Endothelial cell of umbilical vein (primary cell): Measurements from ENCODE around the gene SLC5A1. TPM values are rescaled to one million over a fixed set of nuclear protein-coding genes. Genes with fewer than 3 reads are reported as not detected.

Experiments
- BruUV-seq: library from RNA; stranded (reverse); fragments of 400-500 nt; replicated peaks from 2 replicates; lab custom pipeline; 2021; lab: Mats Ljungman, UMichigan
- CTCF ChIA-PET: fragments of 300-600, 350-600 bp; sonication (Branson Sonifier 250); formaldehyde crosslinking; loops from one replicate; lab custom pipeline; 2021; ENCODE audit warnings: antibody characterized with exemption, inconsistent platforms; lab: Charles Lee
- POLR2A ChIA-PET: fragments of 300-600, 350-600 bp; sonication (Branson Sonifier 250); formaldehyde crosslinking; loops from one replicate; lab custom pipeline; 2021; ENCODE audit warnings: antibody characterized with exemption, inconsistent platforms; lab: Charles Lee
- DNase-seq: peaks from one replicate; pipeline ENCODE4 v3.0.0-alpha.2; 2011; ENCODE audit warnings: low read depth, low spot score
- FAIRE-seq: peaks from 2 replicates; lab custom pipeline; 2011; peaks lifted over from hg19 to GRCh38; lab: Jason Lieb, UNC
- H2AFZ ChIP-seq: 2 replicates; pipeline ENCODE4 v1.6.0; 2012; ENCODE audit warnings: low read depth, low read length, control low read depth, inconsistent platforms
- H3K27ac ChIP-seq: 2 replicates; pipeline ENCODE4 v1.5.1; 2011; ENCODE audit warnings: low read depth, mild to moderate bottlenecking, control low read depth, low read length, moderate library complexity; ENCODE audit not compliant: insufficient read depth
- H3K27me3 ChIP-seq, 2 experiments: 2 replicates each; pipeline versions ENCODE4 v1.6.0 to v1.6.1; 2011; ENCODE audit warnings: low read length in 2 of 2, mixed read lengths in 1 of 2; ENCODE audit not compliant: control insufficient read depth in 2 of 2, insufficient read depth in 2 of 2
- H3K36me3 ChIP-seq, 2 experiments: 2 replicates in 1 of 2; 3 replicates in 1 of 2; pipeline ENCODE4 v1.5.1; 2011; ENCODE audit warnings: low read length in 2 of 2, mild to moderate bottlenecking in 1 of 2, moderate library complexity in 1 of 2; ENCODE audit not compliant: control insufficient read depth in 2 of 2, insufficient read depth in 2 of 2; ENCODE audit errors: extremely low read depth in 1 of 2
- H3K4me1 ChIP-seq: 3 replicates; pipeline ENCODE4 v1.5.1; 2011; ENCODE audit warnings: mild to moderate bottlenecking, low read length; ENCODE audit not compliant: control insufficient read depth, insufficient read depth; ENCODE audit errors: extremely low read depth
- H3K4me2 ChIP-seq: 2 replicates; pipeline ENCODE4 v1.6.1; 2011; ENCODE audit warnings: low read length, control low read depth, mixed read lengths; ENCODE audit not compliant: insufficient read depth
- H3K4me3 ChIP-seq, 3 experiments: fragments of 200-600 bp in 1 of 3; sonication (generic), shearing (Covaris generic) in 1 of 3; replicated peaks in 1 of 3; 2 replicates each; pipeline ENCODE4 v1.5.1; 2011 to 2016; ENCODE audit warnings: control low read depth in 3 of 3, low read length in 3 of 3, mild to moderate bottlenecking in 2 of 3, inconsistent platforms in 1 of 3, low read depth in 1 of 3, moderate library complexity in 1 of 3; ENCODE audit not compliant: insufficient read depth in 1 of 3
- H3K79me2 ChIP-seq: 2 replicates; pipeline ENCODE4 v1.6.0; 2012; ENCODE audit warnings: low read length, inconsistent platforms; ENCODE audit not compliant: control insufficient read depth, insufficient read depth
- H3K9ac ChIP-seq: replicated peaks from 2 replicates; pipeline ENCODE3; 2011; ENCODE audit warnings: low read length, control low read depth; ENCODE audit not compliant: insufficient read depth; ENCODE audit errors: extremely low read depth
- H3K9me1 ChIP-seq: replicated peaks from 3 replicates; pipeline ENCODE4 v1.6.0; 2011; ENCODE audit warnings: mild to moderate bottlenecking, low read length; ENCODE audit not compliant: control insufficient read depth, insufficient read depth; ENCODE audit errors: extremely low read depth
- H3K9me3 ChIP-seq: replicated peaks from 2 replicates; pipeline ENCODE4 v1.5.1; 2012; ENCODE audit warnings: low read length, inconsistent platforms; ENCODE audit not compliant: control insufficient read depth, insufficient read depth
- H4K20me1 ChIP-seq: replicated peaks from 2 replicates; pipeline ENCODE3; 2011; ENCODE audit warnings: mild to moderate bottlenecking, low read length; ENCODE audit not compliant: control insufficient read depth, insufficient read depth; ENCODE audit errors: extremely low read depth
- CTCF ChIP-seq, 2 donors: IDR thresholded peaks; 1 replicate in 1 of 2; 2 replicates in 1 of 2; pipeline ENCODE4 v1.5.1; 2011; ENCODE audit warnings: low read length in 2 of 2, mild to moderate bottlenecking in 2 of 2, moderate library complexity in 2 of 2, control low read depth in 1 of 2, inconsistent platforms in 1 of 2, low read depth in 1 of 2; ENCODE audit not compliant: insufficient read depth in 1 of 2; ENCODE audit errors: extremely low read depth in 1 of 2
- EZH2 ChIP-seq: IDR thresholded peaks from 2 replicates; pipeline ENCODE4 v1.6.1; 2012; ENCODE audit warnings: borderline replicate concordance, low read depth, mild to moderate bottlenecking, moderate library complexity, low read length, inconsistent platforms; ENCODE audit not compliant: severe bottlenecking
- FOS ChIP-seq: IDR thresholded peaks from 2 replicates; pipeline ENCODE4 v1.6.1; 2011; ENCODE audit warnings: mild to moderate bottlenecking, low read length, moderate library complexity, borderline replicate concordance; ENCODE audit not compliant: insufficient read depth
- GATA2 ChIP-seq: IDR thresholded peaks from 2 replicates; pipeline ENCODE4 v1.7.0; 2011; ENCODE audit warnings: low read depth, mild to moderate bottlenecking, moderate library complexity, mixed read lengths, low read length; ENCODE audit not compliant: insufficient read length, insufficient read depth
- JUN ChIP-seq: IDR thresholded peaks from 2 replicates; pipeline ENCODE4 v1.6.1; 2011; ENCODE audit warnings: borderline replicate concordance, low read depth; ENCODE audit not compliant: insufficient read length, insufficient read depth
- MAX ChIP-seq: IDR thresholded peaks from 2 replicates; pipeline ENCODE4 v1.6.1; 2011; ENCODE audit not compliant: insufficient read depth, insufficient read length
- MYC ChIP-seq: IDR thresholded peaks from one replicate; pipeline ENCODE4 v1.6.1; 2011; ENCODE audit warnings: mild to moderate bottlenecking, low read depth, low read length
- POLR2A ChIP-seq: IDR thresholded peaks from 2 replicates; pipeline ENCODE4 v1.6.1; 2012; ENCODE audit warnings: low read depth, mild to moderate bottlenecking, control low read depth, low read length
- POLR2AphosphoS5 ChIP-seq: IDR thresholded peaks from 2 replicates; pipeline ENCODE4 v1.6.1; 2012; ENCODE audit warnings: low read depth, mild to moderate bottlenecking, control low read depth, low read length, moderate library complexity; ENCODE audit not compliant: insufficient read depth
- dilution Hi-C: fragments of 300-500 bp; cut with MboI; formaldehyde crosslinking; loops from one replicate; pipeline ENCODE4 v1.15.0; 2019; ENCODE audit warnings: low sequenced_read_pairs; ENCODE audit not compliant: extremely low pct_ligation_motif_present
- intact Hi-C: fragments of 100-400 bp; cut with micrococcal nuclease; formaldehyde crosslinking; loops from one replicate; pipeline ENCODE4 v1.10.0; 2022
- polyA plus RNA-seq, 4 experiments: library from polyadenylated mRNA; depleted of rRNA in 3 of 4; stranded (reverse) in 3 of 4; unstranded in 1 of 4; fragments of >200 nt; gene quantifications; 2 replicates each; pipeline versions ENCODE4 v1.2.1 to v1.2.3, GENCODE V29; 2011 to 2012; ENCODE audit warnings: missing spikeins in 1 of 4
- total RNA-seq: library from RNA; stranded (reverse); gene quantifications from 2 replicates; pipeline ENCODE4 v1.2.3, GENCODE V29; 2021

Gene SLC5A1
- total and polyA plus RNA-seq, 2 donors (not counting 3 experiments of a cell fraction or from before 2014, with no cell fraction given) = not detected

GRCh38 chr22:32073262-32073661 lies 30.2 kb downstream of the SLC5A1 start:
- intact Hi-C loops = no loop called here
- Histone ChIP-seq H3K4me1 (no peaks in the 10 kb centered on the region), H3K27me3 (peaks cover 4 to 5% of the 10 kb centered on the region in 2 experiments), H3K36me3 (no peaks in the 10 kb centered on the region), H2AFZ (no peak overlapping the region), H3K4me3 (no peak overlapping the region), H3K79me2 (no peaks in the 10 kb centered on the region), H4K20me1 (no peaks in the 10 kb centered on the region), H3K9me1 (no peaks in the 10 kb centered on the region), H3K9me3 (no peaks in the 10 kb centered on the region), H3K4me2 (no peak overlapping the region), H3K27ac (no peak overlapping the region), H3K9ac (no peak overlapping the region)
- dilution Hi-C loops = no loop called here
- TF ChIP-seq POLR2AphosphoS5 (no peak), MYC (no peak), MAX (no peak), JUN (no peak), EZH2 (no peak), POLR2A (no peak), FOS (no peak), GATA2 (no peak), CTCF (IDR thresholded peaks at IDR 0.05; ENCODE audit: extremely low read depth in 1 of 2, insufficient read depth in 1 of 2, low read depth in 1 of 2, low read length in 2 of 2) (no peak)
- BruUV-seq = no TSS peak
- DNase-seq = no peak
- no peak for FAIRE-seq
- ChIA-PET CTCF (no interaction called here), POLR2A (no interaction called here)
